ENCODE data around the gene RSRC1. TPM values are rescaled to one million over a fixed set of nuclear protein-coding genes. Genes with fewer than 3 reads are reported as not detected.
"Not testable (repeated sequence)": the region's sequence is repeated elsewhere in the genome, so short reads cannot be mapped to it uniquely, and the experiment has no call there.

Gene RSRC1
- 95.2 and 101 TPM in 2 replicates for total RNA-seq (2014; rRNA removed; shearing (Covaris generic); ENCODE audit: low replicate concordance)

- H2AFZ ChIP-seq (ENCODE audit: low read length) = peak within 1 kb of the TSS; percentile 94
- no peaks in the 10 kb centered on the region for H3K9me2 ChIP-seq (replicated peaks; ENCODE audit: insufficient read depth, low read length)
- H3K4me3 ChIP-seq (ENCODE audit: low read length) = peak within 1 kb of the TSS; percentile 93
- peak within 1 kb of the TSS; percentile 72 for H3K27ac ChIP-seq (ENCODE audit: low read length)
- peaks cover 36% of the 10 kb centered on the region for H3K4me1 ChIP-seq (ENCODE audit: low read length)
- H3K79me2 ChIP-seq (ENCODE audit: low read length) = peaks cover 73% of the 10 kb centered on the region
- peaks cover 18% of the 10 kb centered on the region for H3K36me3 ChIP-seq (ENCODE audit: insufficient read depth, low read length)
- H3K27me3 ChIP-seq (ENCODE audit: low read length) = no peaks in the 10 kb centered on the region
- no peaks in the 10 kb centered on the region; the same call in 1 of the 2 replicates for H3K9me3 ChIP-seq (ENCODE audit: low read length)
- peak within 1 kb of the TSS; percentile 87 for H3K9ac ChIP-seq (ENCODE audit: low read length)
- H3K4me2 ChIP-seq (ENCODE audit: low read depth, low read length, poor library complexity, severe bottlenecking) = peak within 1 kb of the TSS; percentile 95
- H4K20me1 ChIP-seq (ENCODE audit: insufficient read depth, low read depth, low read length) = no peaks in the 10 kb centered on the region
- DNase-seq = peak; percentile 96
These were observed at the start of gene RSRC1 for GRCh38 chr3:158109804-158110657. TSS of gene RSRC1 (plus strand) at chr3:158110089. CDS start at chr3:158122105, 12,016 bp downstream.

- not testable (repeated sequence) for H3K27me3 ChIP-seq (ENCODE audit: low read length); H2AFZ ChIP-seq (ENCODE audit: low read length); DNase-seq; H3K4me3 ChIP-seq (ENCODE audit: low read length); H4K20me1 ChIP-seq (ENCODE audit: insufficient read depth, low read depth, low read length); H3K9ac ChIP-seq (ENCODE audit: low read length); H3K9me3 ChIP-seq (ENCODE audit: low read length); H3K27ac ChIP-seq (ENCODE audit: low read length); H3K9me2 ChIP-seq (replicated peaks; ENCODE audit: insufficient read depth, low read length); H3K4me1 ChIP-seq (ENCODE audit: low read length); H3K36me3 ChIP-seq (ENCODE audit: insufficient read depth, low read length); H3K79me2 ChIP-seq (ENCODE audit: low read length); H3K4me2 ChIP-seq (ENCODE audit: low read depth, low read length, poor library complexity, severe bottlenecking)
These were observed 44.3 kb upstream of the RSRC1 start for GRCh38 chr3:158065574-158065973.

- Histone ChIP-seq H2AFZ (ENCODE audit: low read length) (no peak overlapping the region), H3K79me2 (ENCODE audit: low read length) (no peaks in the 10 kb centered on the region), H3K9ac (ENCODE audit: low read length) (no peak overlapping the region), H3K9me2 (replicated peaks; ENCODE audit: insufficient read depth, low read length) (no peaks in the 10 kb centered on the region), H3K9me3 (ENCODE audit: low read length) (no peaks in the 10 kb centered on the region), H3K4me3 (ENCODE audit: low read length) (no peak overlapping the region), H4K20me1 (ENCODE audit: insufficient read depth, low read depth, low read length) (no peaks in the 10 kb centered on the region), H3K27ac (ENCODE audit: low read length) (no peak overlapping the region), H3K27me3 (ENCODE audit: low read length) (no peaks in the 10 kb centered on the region), H3K4me2 (ENCODE audit: low read depth, low read length, poor library complexity, severe bottlenecking) (no peak overlapping the region), H3K36me3 (ENCODE audit: insufficient read depth, low read length) (no peaks in the 10 kb centered on the region), H3K4me1 (ENCODE audit: low read length) (no peaks in the 10 kb centered on the region)
- DNase-seq = no peak
These were observed 37.1 kb upstream of the RSRC1 start for GRCh38 chr3:158072790-158073189.

GRCh38 chr3:158074591-158074990 is 35.3 kb upstream of the RSRC1 start:
- Histone ChIP-seq H3K4me2 (ENCODE audit: low read depth, low read length, poor library complexity, severe bottlenecking) (no peak overlapping the region), H4K20me1 (ENCODE audit: insufficient read depth, low read depth, low read length) (no peaks in the 10 kb centered on the region)

DNA sequence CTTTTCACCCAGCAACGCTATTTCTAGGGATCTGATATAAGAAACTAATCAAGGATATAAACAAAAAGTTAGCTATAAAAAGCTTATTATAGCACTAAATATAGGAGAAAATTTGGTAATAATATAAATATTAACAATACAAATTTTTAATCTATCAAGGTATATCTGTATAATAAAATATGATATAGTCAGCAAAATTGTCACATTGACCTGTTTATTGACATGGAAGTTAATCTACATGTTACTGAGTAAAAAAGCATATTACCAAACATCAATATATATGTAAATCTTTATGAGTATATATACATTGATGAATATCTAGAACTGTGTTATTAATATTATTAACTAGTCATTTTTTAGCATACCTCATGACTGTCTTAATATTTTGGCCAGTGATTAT is 30.3 kb upstream of the RSRC1 start:
- no peak overlapping the region for H3K4me3 ChIP-seq (ENCODE audit: low read length)
- H3K9me2 ChIP-seq (replicated peaks; ENCODE audit: insufficient read depth, low read length) = no peaks in the 10 kb centered on the region
- no peaks in the 10 kb centered on the region for H3K27me3 ChIP-seq (ENCODE audit: low read length)
- no peak overlapping the region for H3K4me2 ChIP-seq (ENCODE audit: low read depth, low read length, poor library complexity, severe bottlenecking)
- no peak for DNase-seq
- no peak overlapping the region for H3K9ac ChIP-seq (ENCODE audit: low read length)
- H4K20me1 ChIP-seq (ENCODE audit: insufficient read depth, low read depth, low read length) = no peaks in the 10 kb centered on the region
- H3K36me3 ChIP-seq (ENCODE audit: insufficient read depth, low read length) = no peaks in the 10 kb centered on the region
- H3K4me1 ChIP-seq (ENCODE audit: low read length) = no peaks in the 10 kb centered on the region
- no peak overlapping the region for H2AFZ ChIP-seq (ENCODE audit: low read length)
- no peaks in the 10 kb centered on the region for H3K9me3 ChIP-seq (ENCODE audit: low read length)
- no peak overlapping the region for H3K27ac ChIP-seq (ENCODE audit: low read length)
- H3K79me2 ChIP-seq (ENCODE audit: low read length) = no peaks in the 10 kb centered on the region

More at GRCh38 chr3:158074591-158074990, 35.3 kb upstream of the RSRC1 start:
- Histone ChIP-seq H3K36me3 (ENCODE audit: insufficient read depth, low read length) (no peaks in the 10 kb centered on the region), H3K27me3 (ENCODE audit: low read length) (no peaks in the 10 kb centered on the region), H3K79me2 (ENCODE audit: low read length) (no peaks in the 10 kb centered on the region), H3K9me3 (ENCODE audit: low read length) (no peaks in the 10 kb centered on the region), H3K9me2 (replicated peaks; ENCODE audit: insufficient read depth, low read length) (no peaks in the 10 kb centered on the region), H2AFZ (ENCODE audit: low read length) (no peak overlapping the region), H3K4me1 (ENCODE audit: low read length) (no peaks in the 10 kb centered on the region), H3K27ac (ENCODE audit: low read length) (no peak overlapping the region), H3K9ac (ENCODE audit: low read length) (no peak overlapping the region), H3K4me3 (ENCODE audit: low read length) (no peak overlapping the region)
- no peak for DNase-seq

DNA sequence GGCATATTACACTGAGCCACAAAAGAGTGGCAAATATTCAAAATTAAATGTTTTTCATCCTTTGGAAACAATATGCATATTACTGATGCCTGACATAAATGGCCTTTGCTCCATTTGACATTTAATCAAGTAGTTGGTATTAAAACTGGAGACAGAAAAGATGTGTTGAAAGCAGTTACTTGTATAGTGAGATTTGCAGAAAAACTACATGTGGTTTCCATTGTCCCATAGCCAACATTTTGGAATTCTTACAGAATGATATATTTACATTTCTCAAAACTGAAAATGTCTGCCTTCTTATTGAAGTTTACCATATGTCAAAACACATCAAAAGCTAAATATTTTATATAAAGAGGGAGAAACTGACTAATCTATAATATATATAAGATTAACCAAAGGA is 25.2 kb upstream of the RSRC1 start:
- no peaks in the 10 kb centered on the region for H4K20me1 ChIP-seq (ENCODE audit: insufficient read depth, low read depth, low read length)
- no peaks in the 10 kb centered on the region for H3K27me3 ChIP-seq (ENCODE audit: low read length)
- H3K9me2 ChIP-seq (replicated peaks; ENCODE audit: insufficient read depth, low read length) = no peaks in the 10 kb centered on the region
- H3K9ac ChIP-seq (ENCODE audit: low read length) = no peak overlapping the region
- no peaks in the 10 kb centered on the region for H3K36me3 ChIP-seq (ENCODE audit: insufficient read depth, low read length)
- no peaks in the 10 kb centered on the region for H3K9me3 ChIP-seq (ENCODE audit: low read length)
- no peaks in the 10 kb centered on the region for H3K4me1 ChIP-seq (ENCODE audit: low read length)
- H3K79me2 ChIP-seq (ENCODE audit: low read length) = no peaks in the 10 kb centered on the region
- H3K4me2 ChIP-seq (ENCODE audit: low read depth, low read length, poor library complexity, severe bottlenecking) = no peak overlapping the region
- H3K4me3 ChIP-seq (ENCODE audit: low read length) = no peak overlapping the region
- no peak for DNase-seq
- no peak overlapping the region for H2AFZ ChIP-seq (ENCODE audit: low read length)
- no peak overlapping the region for H3K27ac ChIP-seq (ENCODE audit: low read length)

DNA sequence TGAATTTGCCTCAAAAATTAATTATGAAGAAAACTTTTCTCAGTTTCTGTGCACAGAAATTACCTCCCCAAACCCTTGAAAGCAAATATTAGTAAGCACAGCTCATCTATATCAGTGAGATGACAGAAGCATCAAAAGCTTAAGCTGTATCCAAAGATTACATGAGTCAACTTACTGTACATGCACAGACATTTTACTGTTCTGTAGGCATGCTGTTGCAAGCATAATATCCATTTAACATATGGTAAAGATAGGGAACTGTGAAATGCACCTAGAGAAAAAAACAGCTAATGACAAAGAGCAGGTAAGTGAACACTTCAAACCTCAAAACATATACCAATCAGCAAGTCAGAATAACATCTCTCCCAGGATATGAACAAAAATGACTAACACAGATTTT is 24.5 kb upstream of the RSRC1 start:
- no peak overlapping the region for H3K4me2 ChIP-seq (ENCODE audit: low read depth, low read length, poor library complexity, severe bottlenecking)
- H3K9me3 ChIP-seq (ENCODE audit: low read length) = no peaks in the 10 kb centered on the region
- H3K27ac ChIP-seq (ENCODE audit: low read length) = no peak overlapping the region
- no peaks in the 10 kb centered on the region for H3K4me1 ChIP-seq (ENCODE audit: low read length)
- no peaks in the 10 kb centered on the region for H4K20me1 ChIP-seq (ENCODE audit: insufficient read depth, low read depth, low read length)
- no peak overlapping the region for H2AFZ ChIP-seq (ENCODE audit: low read length)
- no peak overlapping the region for H3K4me3 ChIP-seq (ENCODE audit: low read length)
- H3K79me2 ChIP-seq (ENCODE audit: low read length) = no peaks in the 10 kb centered on the region
- no peak for DNase-seq
- no peaks in the 10 kb centered on the region for H3K27me3 ChIP-seq (ENCODE audit: low read length)
- H3K9ac ChIP-seq (ENCODE audit: low read length) = no peak overlapping the region
- H3K9me2 ChIP-seq (replicated peaks; ENCODE audit: insufficient read depth, low read length) = no peaks in the 10 kb centered on the region
- H3K36me3 ChIP-seq (ENCODE audit: insufficient read depth, low read length) = no peaks in the 10 kb centered on the region

GRCh38 chr3:158085931-158086330 is 24.0 kb upstream of the RSRC1 start:
- no peaks in the 10 kb centered on the region for H3K27me3 ChIP-seq (ENCODE audit: low read length)
- DNase-seq = no peak
- no peaks in the 10 kb centered on the region for H3K36me3 ChIP-seq (ENCODE audit: insufficient read depth, low read length)
- no peaks in the 10 kb centered on the region for H3K4me1 ChIP-seq (ENCODE audit: low read length)
- H3K4me3 ChIP-seq (ENCODE audit: low read length) = no peak overlapping the region
- H3K9me2 ChIP-seq (replicated peaks; ENCODE audit: insufficient read depth, low read length) = no peaks in the 10 kb centered on the region
- H4K20me1 ChIP-seq (ENCODE audit: insufficient read depth, low read depth, low read length) = no peaks in the 10 kb centered on the region
- no peak overlapping the region for H3K27ac ChIP-seq (ENCODE audit: low read length)
- no peak overlapping the region for H3K9ac ChIP-seq (ENCODE audit: low read length)
- H3K4me2 ChIP-seq (ENCODE audit: low read depth, low read length, poor library complexity, severe bottlenecking) = no peak overlapping the region
- no peaks in the 10 kb centered on the region for H3K9me3 ChIP-seq (ENCODE audit: low read length)
- H3K79me2 ChIP-seq (ENCODE audit: low read length) = no peaks in the 10 kb centered on the region
- no peak overlapping the region for H2AFZ ChIP-seq (ENCODE audit: low read length)

Data from Karpas-422 (cell line).